ENCODE data around the gene EEF2KMT. TPM values are rescaled to one million over a fixed set of nuclear protein-coding genes. Genes with fewer than 3 reads are reported as not detected.
A peak's percentile ranks its signal among the peaks of the same experiment; 100 is the strongest.

Gene EEF2KMT
- total RNA-seq, 5 donors from 2014 or later (not counting 1 experiment from before 2014, with no cell fraction given), result 3.6 to 16.1 (median 11.7) TPM

DNA sequence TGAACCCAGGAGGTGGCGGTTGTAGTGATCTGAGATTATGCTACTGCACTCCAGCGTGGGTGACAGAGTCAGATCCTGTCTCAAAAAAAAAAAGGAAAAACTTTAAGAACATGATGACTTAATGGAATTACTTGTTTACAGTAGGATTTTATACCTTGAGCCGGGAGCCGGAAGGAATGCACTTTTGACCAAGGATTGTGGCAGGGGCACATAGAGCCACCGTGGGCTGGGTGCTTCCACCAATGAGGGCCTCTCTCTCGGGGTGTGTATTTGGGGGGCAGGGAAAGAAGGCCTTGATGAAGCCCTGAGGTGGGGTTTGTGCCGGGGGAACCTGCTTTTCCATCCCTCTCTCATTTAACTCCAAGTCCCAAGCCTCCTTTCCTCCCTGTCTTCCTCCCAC lies 57.1 kb downstream of the EEF2KMT start:
- no peak for DNase-seq
- WGBS (ENCODE audit: insufficient coverage), result 93% methylated on average over 4 of the region's 7 CpGs
- no peaks in the 10 kb centered on the region for H3K36me3 ChIP-seq (ENCODE audit: control insufficient read depth in 2 of 2, extremely low read depth in 1 of 2, insufficient read depth in 1 of 2, low read length in 1 of 2)

DNA sequence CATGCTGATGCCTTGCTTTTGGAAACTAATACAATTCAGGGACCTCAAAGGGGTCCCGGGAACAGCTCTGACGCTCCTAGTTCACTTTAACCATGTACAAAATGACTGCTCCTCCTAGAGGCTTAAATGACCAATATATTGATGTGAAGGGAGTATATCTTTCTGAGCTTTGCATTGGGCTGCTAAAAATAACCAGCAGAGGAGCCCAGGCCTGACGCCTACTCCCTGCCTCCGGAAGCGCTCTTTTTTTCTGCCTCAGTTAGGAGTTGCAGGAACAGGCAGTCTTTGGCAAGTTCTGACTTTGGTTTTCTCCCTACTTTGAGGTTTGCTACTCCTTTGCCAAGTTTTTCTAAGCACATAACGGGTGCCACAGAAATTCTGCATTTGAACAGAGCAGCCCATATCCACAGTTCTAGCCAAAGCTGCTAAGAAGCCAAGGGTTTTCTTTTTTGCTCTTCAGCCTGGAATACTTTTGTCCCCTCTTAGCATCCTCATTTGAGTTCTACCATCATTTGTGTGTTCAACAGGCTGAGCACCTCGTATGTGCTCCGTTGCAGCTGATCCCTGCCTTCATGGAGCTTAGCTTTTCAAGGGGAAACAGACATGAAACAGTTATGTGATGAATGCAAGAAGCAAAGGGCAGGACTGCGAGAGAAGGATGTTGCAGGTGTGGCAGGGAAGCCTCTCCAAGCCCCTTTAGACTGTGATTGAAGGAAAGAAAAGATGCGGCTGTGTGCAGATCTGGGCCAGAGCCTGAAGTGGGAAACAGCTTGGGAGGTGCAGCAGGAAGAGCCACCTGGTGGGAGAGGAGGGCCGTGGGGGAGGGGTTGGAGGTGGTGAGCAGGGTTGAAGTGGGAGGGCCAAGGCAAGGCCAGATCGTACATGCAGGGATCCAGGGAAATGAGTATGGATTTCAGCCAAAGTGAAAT lies 61.1 kb downstream of the EEF2KMT start:
- Mint-ChIP-seq H3K27ac (no peak overlapping the region), H3K36me3 (peaks cover 3% of the 10 kb centered on the region), H3K4me1 (peaks cover 16 to 23% (median 18%) of the 10 kb centered on the region in 3 donors), H3K9me3 (no peaks in the 10 kb centered on the region), H3K27me3 (peaks cover 4 to 6% of the 10 kb centered on the region in 2 donors), H3K4me3 (no peak overlapping the region)
- POLR2A ChIA-PET, result no interaction called here
- WGBS (ENCODE audit: insufficient coverage), result 78% methylated on average over 5 of the region's 12 CpGs
- no peak overlapping the region for H3K27ac ChIP-seq (ENCODE audit: low read length)
- ATAC-seq (replicated peaks in 1 of 4) (no peak), DNase-seq (no peak)
- H3K4me1 ChIP-seq (ENCODE audit: control insufficient read depth in 1 of 2, extremely low read depth in 1 of 2, insufficient read depth in 2 of 2, low read length in 2 of 2), result peaks cover 10 to 20% of the 10 kb centered on the region in 2 experiments
- H3K27me3 ChIP-seq (replicated peaks in 1 of 2; ENCODE audit: control insufficient read depth in 2 of 2, extremely low read depth in 1 of 2, insufficient read depth in 2 of 2, low read length in 1 of 2), result peaks cover 0 to 3% of the 10 kb centered on the region in 2 experiments
- no peak overlapping the region for H3K4me3 ChIP-seq (ENCODE audit: control insufficient read depth in 1 of 2, extremely low read depth in 1 of 2, low read length in 1 of 2)
- no peaks in the 10 kb centered on the region for H3K9me3 ChIP-seq
- CTCF ChIA-PET, result interaction anchor here in 1 of 2 donors (0.7 kb wide), 1 partner anchor 330 kb away, joined by 3 read pairs; no protein-coding TSS in a partner anchor
- H3K36me3 ChIP-seq (ENCODE audit: control insufficient read depth in 2 of 2, extremely low read depth in 1 of 2, insufficient read depth in 1 of 2, low read length in 1 of 2), result no peaks in the 10 kb centered on the region

More for the DNA sequence above, 57.1 kb downstream of the EEF2KMT start:
- H3K4me1 ChIP-seq (ENCODE audit: control insufficient read depth in 1 of 2, extremely low read depth in 1 of 2, insufficient read depth in 2 of 2, low read length in 2 of 2), result no peaks in the 10 kb centered on the region
- ATAC-seq (replicated peaks in 1 of 4), result no peak
- ChIA-PET CTCF (no interaction called here), POLR2A (no interaction called here)
- no peak overlapping the region for H3K4me3 ChIP-seq (ENCODE audit: control insufficient read depth in 1 of 2, extremely low read depth in 1 of 2, low read length in 1 of 2)
- Mint-ChIP-seq H3K27me3 (peaks cover 4 to 6% of the 10 kb centered on the region in 2 donors), H3K4me1 (no peaks in the 10 kb centered on the region), H3K27ac (no peak overlapping the region), H3K4me3 (no peak overlapping the region), H3K9me3 (no peaks in the 10 kb centered on the region), H3K36me3 (peaks cover 3% of the 10 kb centered on the region)
- no peak overlapping the region for H3K27ac ChIP-seq (ENCODE audit: low read length)
- peaks cover 0 to 21% of the 10 kb centered on the region in 2 experiments for H3K27me3 ChIP-seq (replicated peaks in 1 of 2; ENCODE audit: control insufficient read depth in 2 of 2, extremely low read depth in 1 of 2, insufficient read depth in 2 of 2, low read length in 1 of 2)
- no peaks in the 10 kb centered on the region for H3K9me3 ChIP-seq

DNA sequence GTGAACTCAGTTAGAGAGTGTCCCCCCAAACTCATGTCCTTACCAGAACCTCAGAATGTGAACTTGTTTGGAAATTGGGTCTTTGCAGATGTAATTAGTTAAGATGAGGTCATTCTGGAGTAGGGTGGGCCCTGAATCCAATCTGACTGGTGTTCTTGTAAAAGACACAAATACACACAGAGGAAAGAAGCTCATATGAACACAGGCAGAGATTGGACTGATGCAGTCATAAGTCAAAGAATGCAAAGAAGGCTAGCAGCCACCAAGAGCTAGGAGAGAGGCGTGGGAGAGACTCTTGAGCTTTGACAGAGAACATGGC lies 61.7 kb downstream of the EEF2KMT start:
- Mint-ChIP-seq H3K4me1 (peaks cover 16 to 23% (median 18%) of the 10 kb centered on the region in 3 donors), H3K4me3 (peak overlapping the region in 1 of 3 donors; percentile 35), H3K9me3 (no peaks in the 10 kb centered on the region), H3K27me3 (peaks cover 1 to 2% of the 10 kb centered on the region in 2 donors), H3K36me3 (peaks cover 8% of the 10 kb centered on the region), H3K27ac (no peak overlapping the region)
- ChIA-PET POLR2A (no interaction called here), CTCF (interaction anchor here in 1 of 2 donors (0.7 kb wide), 1 partner anchor 330 kb away, joined by 3 read pairs; no protein-coding TSS in a partner anchor)
- peaks cover 10 to 20% of the 10 kb centered on the region in 2 experiments for H3K4me1 ChIP-seq (ENCODE audit: control insufficient read depth in 1 of 2, extremely low read depth in 1 of 2, insufficient read depth in 2 of 2, low read length in 2 of 2)
- WGBS (ENCODE audit: insufficient coverage), result 75% methylated on average over 1 of the region's 1 CpG
- H3K9me3 ChIP-seq, result no peaks in the 10 kb centered on the region
- no peaks in the 10 kb centered on the region for H3K36me3 ChIP-seq (ENCODE audit: control insufficient read depth in 2 of 2, extremely low read depth in 1 of 2, insufficient read depth in 1 of 2, low read length in 1 of 2)
- ATAC-seq (replicated peaks in 1 of 4), result no peak
- no peak for DNase-seq
- no peak overlapping the region for H3K4me3 ChIP-seq (ENCODE audit: control insufficient read depth in 1 of 2, extremely low read depth in 1 of 2, low read length in 1 of 2)
- peaks cover 0 to under 1% of the 10 kb centered on the region in 2 experiments for H3K27me3 ChIP-seq (replicated peaks in 1 of 2; ENCODE audit: control insufficient read depth in 2 of 2, extremely low read depth in 1 of 2, insufficient read depth in 2 of 2, low read length in 1 of 2)
- no peak overlapping the region for H3K27ac ChIP-seq (ENCODE audit: low read length)

Other genes with a start within 250 kb of the EEF2KMT start
- under 1 TPM in 3 of 5 donors, not detected in 2; 0.10 to 0.32 (median 0.12) TPM for gene PPL, start 160.6 kb downstream of the EEF2KMT start, total RNA-seq
- gene SEC14L5, start 139.5 kb downstream of the EEF2KMT start, total RNA-seq, result under 1 TPM in 1 of 5 donors, not detected in 4; 0.05 TPM
- gene NAGPA, start 63.9 kb downstream of the EEF2KMT start, total RNA-seq, result 10 to 100 TPM; 26.2 to 33.6 (median 29.7) TPM
- gene C16orf89, start 31.8 kb downstream of the EEF2KMT start, total RNA-seq, result under 1 TPM in 2 of 5 donors, not detected in 3; 0.62 to 0.79 TPM
- 10 to 100 TPM; 12.0 to 29.2 (median 25.7) TPM for gene ALG1, start 26.0 kb downstream of the EEF2KMT start, total RNA-seq